ENCODE measurements around the gene HMGCLL1.
A peak's percentile ranks its signal among the peaks of the same experiment; 100 is the strongest.

HMGCLL1 gene

DNA sequence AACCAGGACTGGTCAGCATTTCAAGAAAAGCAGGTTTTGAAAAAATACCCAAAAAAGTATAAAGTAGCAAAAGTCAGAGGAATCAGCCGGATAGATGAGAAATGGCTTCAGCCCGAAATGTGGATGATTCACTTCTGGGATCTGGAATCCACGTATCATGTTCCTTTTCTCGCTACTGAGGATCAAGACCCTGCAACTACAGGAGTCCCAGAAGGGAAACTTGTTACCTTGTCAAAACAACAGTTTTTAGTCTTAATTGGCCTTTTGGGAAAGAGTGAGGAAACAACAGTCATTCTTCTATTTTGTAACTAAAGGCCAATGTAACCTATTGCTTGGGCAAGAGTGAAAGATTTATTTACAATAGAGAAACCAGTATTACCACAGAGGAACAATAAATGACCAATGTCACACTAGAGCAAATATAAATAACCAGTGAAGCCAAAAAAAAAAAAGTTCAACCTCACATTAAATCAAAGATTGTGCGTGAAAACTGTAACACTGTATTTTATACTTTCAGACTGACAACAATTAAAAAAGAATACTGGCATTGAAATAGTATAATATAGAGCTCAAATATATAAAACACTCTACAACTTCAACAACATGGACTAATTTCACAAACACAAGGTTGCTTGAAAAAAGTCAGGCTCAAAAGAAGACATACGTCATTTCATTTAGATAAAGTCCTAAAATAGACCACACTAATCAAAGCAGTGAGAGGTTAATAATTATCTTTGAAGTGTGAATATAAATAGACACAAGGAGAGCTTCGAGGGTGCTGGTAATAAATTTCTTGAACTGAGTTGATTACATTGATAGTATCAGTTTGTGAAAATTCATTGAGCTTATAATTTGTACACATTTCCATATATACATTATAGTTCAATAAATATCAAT is 135.5 kb downstream of the HMGCLL1 start:
- no peak for DNase-seq

DNA sequence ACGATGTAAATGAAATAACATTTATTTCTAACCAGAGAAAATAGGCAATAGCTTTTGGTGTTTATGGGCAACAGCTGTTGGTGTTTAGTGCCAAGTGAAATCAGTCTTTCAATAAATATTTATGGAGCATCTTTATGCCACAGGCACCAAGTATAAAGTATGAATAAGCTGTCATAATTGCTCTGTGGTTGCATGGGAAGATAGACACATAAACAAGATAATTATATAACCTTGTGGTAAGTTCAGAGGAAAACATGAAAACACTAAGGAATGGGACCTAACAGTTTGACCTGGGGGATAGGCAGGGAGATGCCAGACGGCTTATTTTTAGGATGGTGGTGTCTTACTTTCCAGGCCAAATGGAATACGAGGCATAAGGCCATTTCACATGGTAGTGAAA is 140.8 kb downstream of the HMGCLL1 start:
- no peak for DNase-seq

DNA sequence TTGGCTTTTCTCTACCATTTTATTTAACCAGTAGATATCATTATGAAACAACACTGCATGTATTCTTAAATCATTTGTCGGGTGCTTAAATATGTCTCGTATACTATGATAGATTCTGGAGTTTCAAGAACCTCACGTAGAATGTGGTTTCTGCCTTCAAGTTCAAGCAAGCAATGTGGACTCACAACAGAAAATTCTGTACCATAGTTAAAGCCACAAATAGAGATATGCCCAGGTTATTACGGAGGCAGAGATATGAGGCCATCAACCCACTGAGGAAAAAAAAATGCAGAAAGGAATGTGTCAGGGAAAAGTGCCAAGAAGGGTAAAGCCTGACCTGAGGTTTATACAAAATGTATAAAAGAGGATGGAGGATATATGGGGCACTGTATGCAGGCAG is 141.9 kb downstream of the HMGCLL1 start:
- no peak for DNase-seq

DNA sequence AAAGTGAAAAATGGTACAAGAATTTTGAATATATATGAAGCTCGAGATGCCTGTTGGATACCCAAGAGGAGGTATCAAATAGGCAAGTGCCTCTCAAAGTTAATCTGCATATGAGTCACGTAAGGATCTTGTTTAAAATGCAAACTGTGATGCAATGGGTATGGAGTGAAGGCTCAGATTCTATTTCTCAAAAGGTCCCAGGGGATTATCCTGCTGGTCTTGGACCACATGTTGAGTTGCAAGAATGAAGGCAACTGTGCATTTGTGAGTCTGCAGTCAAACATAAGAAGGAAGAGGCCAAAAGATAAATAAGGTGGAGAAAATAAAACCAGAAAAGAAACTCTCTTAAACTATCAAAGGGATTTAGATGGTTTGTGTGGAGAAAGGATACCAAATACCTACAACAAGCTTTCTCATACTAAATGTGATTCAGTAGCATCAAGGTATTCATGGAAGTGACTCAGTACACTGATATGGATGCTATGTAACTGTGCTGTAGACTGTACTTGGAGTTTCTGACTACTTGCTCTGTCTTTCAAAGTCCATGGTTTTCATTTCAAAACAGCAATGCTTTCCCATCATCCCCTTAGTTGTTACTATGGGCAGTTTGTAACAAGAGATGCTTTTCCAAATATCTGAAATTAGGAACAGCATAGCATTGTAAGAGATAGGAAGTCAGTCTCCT is 145.4 kb downstream of the HMGCLL1 start:
- DNase-seq: peak in 1 of 2 experiments; percentile 4

DNA sequence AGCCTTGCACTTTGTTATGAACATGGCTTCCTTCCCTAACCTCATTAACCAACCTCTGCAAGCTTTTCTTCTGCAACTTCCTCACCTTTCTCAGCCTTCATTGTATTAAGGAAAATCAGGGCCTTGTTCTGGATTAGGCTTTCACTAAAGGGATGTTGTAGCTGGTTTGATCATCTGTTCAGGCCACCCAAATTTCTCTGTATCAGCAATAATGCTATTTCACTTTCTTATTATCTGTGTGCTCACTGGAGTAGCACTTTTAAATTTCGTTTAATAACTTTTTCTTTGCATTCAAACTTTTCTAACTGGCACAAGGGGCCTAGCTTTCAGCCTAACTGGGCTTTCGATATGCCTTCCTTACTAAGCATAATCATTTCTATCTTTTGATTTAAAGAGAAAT is 155.1 kb downstream of the HMGCLL1 start:
- DNase-seq: no peak

DNA sequence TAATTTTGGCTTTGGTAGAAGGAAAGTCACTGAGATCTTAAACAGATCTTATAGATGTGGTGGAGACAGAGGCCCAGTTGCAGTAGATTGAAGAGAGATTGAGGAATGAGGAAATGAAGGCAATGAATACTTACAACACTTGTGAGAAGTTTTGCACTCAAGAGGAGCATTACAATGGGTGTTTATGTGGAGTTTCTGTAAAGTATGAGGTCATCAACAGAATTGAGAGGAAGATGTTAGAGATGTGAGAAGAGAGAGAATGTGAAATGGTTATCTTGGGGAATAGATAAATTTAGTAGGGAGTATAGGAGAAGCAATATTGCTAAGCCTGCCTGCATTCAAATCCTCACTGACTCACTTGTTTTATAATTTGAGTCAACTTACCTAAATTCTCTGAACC is 168.3 kb downstream of the HMGCLL1 start:
- no peak for DNase-seq

DNA sequence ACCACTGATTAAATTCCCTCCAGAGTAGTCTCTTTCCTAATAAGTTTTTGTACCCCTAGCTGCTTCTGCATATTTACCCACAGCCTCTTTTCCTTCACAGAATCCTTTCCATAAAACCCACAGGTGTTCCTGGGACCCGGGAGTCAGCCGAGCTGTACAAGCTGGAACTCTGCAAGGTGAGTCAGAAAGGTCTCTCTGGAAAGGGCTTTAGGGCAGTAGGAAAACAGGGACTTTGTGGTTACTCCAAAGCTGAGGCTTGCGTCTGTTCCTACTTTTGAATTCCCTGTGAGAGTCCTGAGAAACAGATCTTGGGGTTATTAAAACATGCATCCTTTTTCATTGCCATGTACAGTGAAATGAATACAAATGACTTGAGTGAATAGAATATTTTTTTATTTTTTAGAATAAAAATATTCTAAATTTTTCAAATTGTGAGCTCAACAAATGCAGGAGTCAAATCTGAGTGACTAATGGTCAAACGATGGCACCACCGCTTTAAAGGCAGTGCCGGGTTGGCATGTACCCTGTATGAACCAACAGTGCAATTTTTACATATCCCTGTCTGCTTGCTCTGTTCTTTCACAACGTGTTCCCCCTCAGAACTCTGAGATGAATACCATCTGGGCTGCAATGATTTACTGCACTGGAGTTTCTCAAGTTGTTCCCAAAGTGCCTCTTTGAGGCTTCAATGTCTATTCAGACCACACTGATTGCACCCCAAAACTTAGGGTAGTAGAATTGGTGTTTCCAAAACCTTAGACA is 173.3 kb downstream of the HMGCLL1 start:
- DNase-seq: no peak

DNA sequence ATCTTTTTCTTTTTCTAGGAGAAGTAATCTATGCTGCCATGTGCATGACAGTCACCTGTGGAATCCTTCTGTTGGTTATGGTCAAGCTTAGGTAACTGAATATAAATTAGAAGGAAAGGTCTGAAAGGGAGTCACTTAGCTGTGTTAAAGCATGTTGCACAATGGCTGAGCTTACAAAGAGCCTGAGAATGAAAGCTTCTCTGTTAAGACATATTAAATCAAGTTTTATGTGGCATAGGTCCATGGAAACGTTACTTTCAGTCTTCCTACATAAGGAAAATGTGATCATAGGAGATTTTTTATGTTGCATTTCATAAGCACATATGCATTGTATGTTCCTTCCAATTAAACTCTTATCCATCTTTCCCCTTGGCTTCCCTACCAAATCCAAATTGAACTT is 179.6 kb downstream of the HMGCLL1 start:
- no peak for DNase-seq

DNA sequence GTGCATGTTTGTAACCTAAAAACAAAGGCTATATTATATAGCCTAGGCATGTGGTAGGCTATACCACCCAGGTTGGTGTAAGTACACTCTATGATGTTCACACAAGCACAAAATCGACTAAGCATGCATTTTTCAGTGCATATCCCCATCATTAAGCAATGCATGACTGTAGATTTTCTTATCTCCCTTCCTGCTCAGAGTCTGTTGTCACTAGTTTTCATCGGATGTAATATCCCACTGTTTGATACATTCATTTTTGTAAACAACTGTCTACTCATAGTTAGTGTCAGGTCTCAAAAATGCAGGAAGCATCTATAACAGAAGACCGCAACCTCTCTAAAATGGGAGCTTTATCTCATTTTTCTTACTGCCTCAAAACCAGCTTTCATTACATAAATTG is 181.0 kb downstream of the HMGCLL1 start:
- DNase-seq: no peak

DNA sequence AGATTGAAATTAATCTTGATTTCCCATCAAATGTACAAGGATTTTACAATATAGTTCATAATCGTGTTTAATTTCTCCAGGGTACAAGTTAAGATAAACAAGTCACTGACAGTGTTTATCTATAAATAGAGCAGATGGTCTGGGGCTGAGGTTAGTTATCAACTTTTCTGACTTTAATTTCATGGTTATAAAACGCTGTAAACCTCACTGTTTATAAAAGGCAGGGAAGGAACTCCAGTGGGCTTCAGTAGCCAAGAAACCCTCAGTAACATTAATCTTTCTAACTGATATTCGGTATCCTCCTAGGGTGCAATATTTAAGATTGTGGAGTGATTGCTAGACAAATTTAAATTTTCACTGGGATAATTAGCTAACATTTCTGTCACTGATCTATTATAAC is 183.1 kb downstream of the HMGCLL1 start:
- no peak for DNase-seq

DNA sequence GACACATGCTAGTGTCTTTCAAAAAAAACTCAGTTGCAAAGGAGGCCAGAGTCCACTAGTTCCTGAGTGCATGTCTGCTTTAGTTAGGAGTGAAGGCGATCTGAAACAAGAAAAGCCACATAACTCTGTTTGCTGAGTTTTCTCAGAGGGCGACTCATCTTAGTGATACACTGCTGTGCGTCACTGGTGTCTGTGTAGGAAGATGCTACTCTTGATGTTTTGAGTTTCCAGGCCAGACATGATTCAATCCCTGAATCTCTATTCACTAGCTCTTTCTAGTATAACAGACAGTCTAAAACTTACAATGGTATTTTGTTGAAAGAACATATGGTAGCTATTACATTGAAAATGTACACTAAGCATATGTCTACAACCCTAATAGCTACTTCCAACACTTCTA is 190.8 kb downstream of the HMGCLL1 start:
- no peak for DNase-seq

Data from SW 1271 (cell line).